ENCODE data around the gene PCDHGB6. TPM values are rescaled to one million over a fixed set of nuclear protein-coding genes. Genes with fewer than 3 reads are reported as not detected.

Gene PCDHGB6
- total and polyA plus RNA-seq, 2 experiments from 2014 or later: 2.8 to 8.1 TPM

- TF ChIP-seq, protein P1, sequence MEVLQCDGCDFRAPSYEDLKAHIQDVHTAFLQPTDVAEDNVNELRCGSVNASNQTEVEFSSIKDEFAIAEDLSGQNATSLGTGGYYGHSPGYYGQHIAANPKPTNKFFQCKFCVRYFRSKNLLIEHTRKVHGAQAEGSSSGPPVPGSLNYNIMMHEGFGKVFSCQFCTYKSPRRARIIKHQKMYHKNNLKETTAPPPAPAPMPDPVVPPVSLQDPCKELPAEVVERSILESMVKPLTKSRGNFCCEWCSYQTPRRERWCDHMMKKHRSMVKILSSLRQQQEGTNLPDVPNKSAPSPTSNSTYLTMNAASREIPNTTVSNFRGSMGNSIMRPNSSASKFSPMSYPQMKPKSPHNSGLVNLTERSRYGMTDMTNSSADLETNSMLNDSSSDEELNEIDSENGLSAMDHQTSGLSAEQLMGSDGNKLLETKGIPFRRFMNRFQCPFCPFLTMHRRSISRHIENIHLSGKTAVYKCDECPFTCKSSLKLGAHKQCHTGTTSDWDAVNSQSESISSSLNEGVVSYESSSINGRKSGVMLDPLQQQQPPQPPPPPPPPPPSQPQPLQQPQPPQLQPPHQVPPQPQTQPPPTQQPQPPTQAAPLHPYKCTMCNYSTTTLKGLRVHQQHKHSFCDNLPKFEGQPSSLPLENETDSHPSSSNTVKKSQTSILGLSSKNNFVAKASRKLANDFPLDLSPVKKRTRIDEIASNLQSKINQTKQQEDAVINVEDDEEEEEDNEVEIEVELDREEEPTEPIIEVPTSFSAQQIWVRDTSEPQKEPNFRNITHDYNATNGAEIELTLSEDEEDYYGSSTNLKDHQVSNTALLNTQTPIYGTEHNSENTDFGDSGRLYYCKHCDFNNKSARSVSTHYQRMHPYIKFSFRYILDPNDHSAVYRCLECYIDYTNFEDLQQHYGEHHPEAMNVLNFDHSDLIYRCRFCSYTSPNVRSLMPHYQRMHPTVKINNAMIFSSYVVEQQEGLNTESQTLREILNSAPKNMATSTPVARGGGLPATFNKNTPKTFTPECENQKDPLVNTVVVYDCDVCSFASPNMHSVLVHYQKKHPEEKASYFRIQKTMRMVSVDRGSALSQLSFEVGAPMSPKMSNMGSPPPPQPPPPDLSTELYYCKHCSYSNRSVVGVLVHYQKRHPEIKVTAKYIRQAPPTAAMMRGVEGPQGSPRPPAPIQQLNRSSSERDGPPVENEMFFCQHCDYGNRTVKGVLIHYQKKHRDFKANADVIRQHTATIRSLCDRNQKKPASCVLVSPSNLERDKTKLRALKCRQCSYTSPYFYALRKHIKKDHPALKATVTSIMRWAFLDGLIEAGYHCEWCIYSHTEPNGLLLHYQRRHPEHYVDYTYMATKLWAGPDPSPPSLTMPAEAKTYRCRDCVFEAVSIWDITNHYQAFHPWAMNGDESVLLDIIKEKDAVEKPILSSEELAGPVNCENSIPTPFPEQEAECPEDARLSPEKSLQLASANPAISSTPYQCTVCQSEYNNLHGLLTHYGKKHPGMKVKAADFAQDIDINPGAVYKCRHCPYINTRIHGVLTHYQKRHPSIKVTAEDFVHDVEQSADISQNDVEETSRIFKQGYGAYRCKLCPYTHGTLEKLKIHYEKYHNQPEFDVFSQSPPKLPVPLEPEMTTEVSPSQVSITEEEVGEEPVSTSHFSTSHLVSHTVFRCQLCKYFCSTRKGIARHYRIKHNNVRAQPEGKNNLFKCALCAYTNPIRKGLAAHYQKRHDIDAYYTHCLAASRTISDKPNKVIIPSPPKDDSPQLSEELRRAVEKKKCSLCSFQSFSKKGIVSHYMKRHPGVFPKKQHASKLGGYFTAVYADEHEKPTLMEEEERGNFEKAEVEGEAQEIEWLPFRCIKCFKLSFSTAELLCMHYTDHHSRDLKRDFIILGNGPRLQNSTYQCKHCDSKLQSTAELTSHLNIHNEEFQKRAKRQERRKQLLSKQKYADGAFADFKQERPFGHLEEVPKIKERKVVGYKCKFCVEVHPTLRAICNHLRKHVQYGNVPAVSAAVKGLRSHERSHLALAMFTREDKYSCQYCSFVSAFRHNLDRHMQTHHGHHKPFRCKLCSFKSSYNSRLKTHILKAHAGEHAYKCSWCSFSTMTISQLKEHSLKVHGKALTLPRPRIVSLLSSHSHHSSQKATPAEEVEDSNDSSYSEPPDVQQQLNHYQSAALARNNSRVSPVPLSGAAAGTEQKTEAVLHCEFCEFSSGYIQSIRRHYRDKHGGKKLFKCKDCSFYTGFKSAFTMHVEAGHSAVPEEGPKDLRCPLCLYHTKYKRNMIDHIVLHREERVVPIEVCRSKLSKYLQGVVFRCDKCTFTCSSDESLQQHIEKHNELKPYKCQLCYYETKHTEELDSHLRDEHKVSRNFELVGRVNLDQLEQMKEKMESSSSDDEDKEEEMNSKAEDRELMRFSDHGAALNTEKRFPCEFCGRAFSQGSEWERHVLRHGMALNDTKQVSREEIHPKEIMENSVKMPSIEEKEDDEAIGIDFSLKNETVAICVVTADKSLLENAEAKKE (CRISPR knock-in tag; IDR thresholded peaks at IDR 0.05): no peak
- TF ChIP-seq EZH2phosphoT487 (IDR thresholded peaks at IDR 0.05; ENCODE audit: unreplicated experiment) (no peak), CREB1 (CRISPR knock-in tag; IDR thresholded peaks at IDR 0.05; ENCODE audit: low read depth) (no peak)
These were observed 9.2 kb upstream of the PCDHGB6 start (continued) for GRCh38 chr5:141398608-141399007.

- no peaks in the 10 kb centered on the region; the same call in 2 of the 3 replicates for H3K4me1 Mint-ChIP-seq
- Histone ChIP-seq H4K20me1 (replicated peaks; ENCODE audit: insufficient read depth) (no peaks in the 10 kb centered on the region), H3K27me3 (ENCODE audit: insufficient read depth) (no peaks in the 10 kb centered on the region), H3K27ac (ENCODE audit: low read depth) (no peak overlapping the region), H3K4me2 (no peak overlapping the region), H2AFZ (no peak overlapping the region), H3K36me3 (ENCODE audit: insufficient read depth) (0 out of 2 replicates have a peak, but pooled peaks cover 11% of the 10 kb centered on the region), H3K4me1 (ENCODE audit: insufficient read depth) (no peaks in the 10 kb centered on the region), H3K79me2 (replicated peaks; ENCODE audit: insufficient read depth) (no peaks in the 10 kb centered on the region; the same call in 1 of the 2 replicates), H3F3A (replicated peaks; ENCODE audit: low read depth) (no peaks in the 10 kb centered on the region), H3K9me2 (ENCODE audit: insufficient read depth) (no peaks in the 10 kb centered on the region), H3K4me3 (no peak overlapping the region)
- H3K36me3 Mint-ChIP-seq (ENCODE audit: low read depth): peaks cover 59% of the 10 kb centered on the region
- H3K27ac Mint-ChIP-seq: no peak overlapping the region
- no peak overlapping the region for H3K4me3 Mint-ChIP-seq
- peaks cover 73% of the 10 kb centered on the region for H3K9me3 Mint-ChIP-seq
- H3K27me3 Mint-ChIP-seq (ENCODE audit: insufficient read depth, low read depth, poor library complexity): peaks cover 11% of the 10 kb centered on the region
- ATAC-seq: no peak
- no peak for TF ChIP-seq NANOG (IDR thresholded peaks at IDR 0.05; ENCODE audit: borderline replicate concordance)
- TF ChIP-seq ZNF114 (CRISPR knock-in tag; IDR thresholded peaks at IDR 0.05): no peak
- TF ChIP-seq EZH2 (IDR thresholded peaks at IDR 0.05; ENCODE audit: low read depth, unreplicated experiment): no peak
- TF ChIP-seq, protein P2, sequence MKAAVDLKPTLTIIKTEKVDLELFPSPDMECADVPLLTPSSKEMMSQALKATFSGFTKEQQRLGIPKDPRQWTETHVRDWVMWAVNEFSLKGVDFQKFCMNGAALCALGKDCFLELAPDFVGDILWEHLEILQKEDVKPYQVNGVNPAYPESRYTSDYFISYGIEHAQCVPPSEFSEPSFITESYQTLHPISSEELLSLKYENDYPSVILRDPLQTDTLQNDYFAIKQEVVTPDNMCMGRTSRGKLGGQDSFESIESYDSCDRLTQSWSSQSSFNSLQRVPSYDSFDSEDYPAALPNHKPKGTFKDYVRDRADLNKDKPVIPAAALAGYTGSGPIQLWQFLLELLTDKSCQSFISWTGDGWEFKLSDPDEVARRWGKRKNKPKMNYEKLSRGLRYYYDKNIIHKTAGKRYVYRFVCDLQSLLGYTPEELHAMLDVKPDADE (IDR thresholded peaks at IDR 0.05): no peak
- no peak for DNase-seq (ENCODE audit: low spot score)
These were observed 8.1 kb upstream of the PCDHGB6 start for GRCh38 chr5:141399555-141400258.

Measured in GM23338 (cell line).